PFSK-1 (cell line): ENCODE measurements around the gene GOLGA6L7.

Source experiments
- FOXP2 ChIP-seq: optimal IDR thresholded peaks from 2 replicates; pipeline ENCODE3; 2011; ENCODE audit warnings: borderline replicate concordance, control low read depth, inconsistent platforms; ENCODE audit not compliant: insufficient read depth; ENCODE audit errors: extremely low read length, extremely low read depth
- POLR2AphosphoS5 ChIP-seq: IDR thresholded peaks from 2 replicates; pipeline ENCODE4 v1.6.1; 2012; ENCODE audit warnings: low read depth, mild to moderate bottlenecking, control low read depth, low read length, moderate library complexity
- REST ChIP-seq, 2 experiments: IDR thresholded peaks; 2 replicates each; pipeline versions ENCODE4 v1.6.1 to v1.8.0; 2011 to 2012; ENCODE audit warnings: low read depth in 2 of 2, low read length in 2 of 2, control low read depth in 1 of 2, inconsistent platforms in 1 of 2, mild to moderate bottlenecking in 1 of 2, moderate library complexity in 1 of 2; ENCODE audit not compliant: insufficient read depth in 1 of 2
- SIN3A ChIP-seq: IDR thresholded peaks from 2 replicates; pipeline ENCODE4 v1.6.1; 2012; ENCODE audit warnings: mild to moderate bottlenecking, low read length, moderate library complexity, borderline replicate concordance; ENCODE audit not compliant: insufficient read depth
- TAF1 ChIP-seq: IDR thresholded peaks from 2 replicates; pipeline ENCODE4 v1.6.1; 2012; ENCODE audit warnings: low read length, control low read depth, borderline replicate concordance; ENCODE audit not compliant: insufficient read depth

Gene GOLGA6L7

GRCh38 chr15:28880680-28881079, 32.2 kb upstream of the GOLGA6L7 start:
- TF ChIP-seq FOXP2, result no peak
- no peak for TF ChIP-seq SIN3A
- TF ChIP-seq POLR2AphosphoS5, result no peak
- TF ChIP-seq TAF1, result no peak
- TF ChIP-seq REST (IDR thresholded peaks at IDR 0.05; ENCODE audit: insufficient read depth in 1 of 2, low read depth in 2 of 2, low read length in 2 of 2), result no peak

GRCh38 chr15:28879551-28879950, 31.1 kb upstream of the GOLGA6L7 start:
- TF ChIP-seq TAF1 (no peak), REST (IDR thresholded peaks at IDR 0.05; ENCODE audit: insufficient read depth in 1 of 2, low read depth in 2 of 2, low read length in 2 of 2) (no peak), FOXP2 (no peak), SIN3A (no peak), POLR2AphosphoS5 (no peak)

- TF ChIP-seq SIN3A (no peak), TAF1 (no peak), FOXP2 (no peak), REST (IDR thresholded peaks at IDR 0.05; ENCODE audit: insufficient read depth in 1 of 2, low read depth in 2 of 2, low read length in 2 of 2) (no peak), POLR2AphosphoS5 (no peak)
Observed at GRCh38 chr15:28878209-28878608, 29.8 kb upstream of the GOLGA6L7 start.

GRCh38 chr15:28876845-28877185, 28.4 kb upstream of the GOLGA6L7 start:
- no peak for TF ChIP-seq REST (IDR thresholded peaks at IDR 0.05; ENCODE audit: insufficient read depth in 1 of 2, low read depth in 2 of 2, low read length in 2 of 2)
- no peak for TF ChIP-seq SIN3A
- no peak for TF ChIP-seq FOXP2
- TF ChIP-seq POLR2AphosphoS5, result no peak
